Tibial nerve (tissue), 4 donors: ENCODE measurements around the gene DNAJB6. TPM values are rescaled to one million over a fixed set of nuclear protein-coding genes. Genes with fewer than 3 reads are reported as not detected.
A peak's percentile ranks its signal among the peaks of the same experiment; 100 is the strongest.

Experiments used
- DNase-seq, 2 donors: peaks; one replicate each; pipeline ENCODE4 v3.0.0-alpha.2; 2019; ENCODE audit warnings: low spot score in 2 of 2
- H3K27ac ChIP-seq, 4 donors: fragments of 200-600 bp; sonication (generic) in 3 of 4; one replicate each; pipeline ENCODE4 v1.5.1; 2017 to 2019; ENCODE audit warnings: mild to moderate bottlenecking in 1 of 4
- H3K27me3 ChIP-seq, 2 donors: fragments of 200-600 bp; sonication (generic) in 1 of 2; one replicate each; pipeline versions ENCODE4 v1.5.1 to v1.6.0; 2017 to 2019
- H3K36me3 ChIP-seq, 3 donors: fragments of 200-600 bp; sonication (generic); one replicate each; pipeline ENCODE4 v1.5.1; 2018 to 2019
- H3K4me1 ChIP-seq, 4 donors: fragments of 200-600 bp; sonication (generic) in 3 of 4; one replicate each; pipeline ENCODE4 v1.5.1; 2017 to 2019
- H3K4me3 ChIP-seq, 4 donors: fragments of 200-600 bp; sonication (generic) in 3 of 4; one replicate each; pipeline ENCODE4 v1.5.1; 2017 to 2019; ENCODE audit warnings: mild to moderate bottlenecking in 1 of 4, moderate library complexity in 1 of 4
- H3K9me3 ChIP-seq, 4 donors: fragments of 200-600 bp; sonication (generic) in 3 of 4; one replicate each; pipeline ENCODE4 v1.5.1; 2017 to 2019
- CTCF ChIP-seq, 5 experiments: fragments of 200-600 bp in 3 of 5; fragments of 450-650 bp in 2 of 5; sonication (generic) in 3 of 5; IDR thresholded peaks; one replicate each; pipeline ENCODE4 v1.5.1; 2016 to 2019; ENCODE audit warnings: antibody characterized with exemption in 5 of 5, mild to moderate bottlenecking in 3 of 5, moderate library complexity in 2 of 5
- EP300 ChIP-seq, 2 donors: sonication (generic); formaldehyde crosslinking; IDR thresholded peaks; one replicate each; pipeline ENCODE4 v1.6.1; 2017; ENCODE audit warnings: antibody characterized with exemption in 2 of 2, mild to moderate bottlenecking in 1 of 2
- POLR2A ChIP-seq, 2 donors: fragments of 450-650 bp; IDR thresholded peaks; one replicate each; pipeline ENCODE4 v1.6.1; 2017; ENCODE audit warnings: antibody characterized with exemption in 2 of 2, mild to moderate bottlenecking in 2 of 2, moderate library complexity in 2 of 2
- WGBS, 2 donors: methylation state at CpG; one replicate each; pipeline ENCODE4 v1.1.5; 2018; 5-methylcytosine and 5-hydroxymethylcytosine counted together
- total RNA-seq, 4 donors: library from RNA; depleted of rRNA; stranded (reverse); fragments of >200 nt; gene quantifications; one replicate each; pipeline ENCODE4 v1.1.0, GENCODE V29; 2016

Gene DNAJB6
- 100 to 1,000 TPM in 2 of 4 donors, 10 to 100 TPM in 2; 85.5 to 106 (median 96.9) TPM for total RNA-seq

GRCh38 chr7:157336383-157337315 is at the start of gene DNAJB6:
Gene DNAJB6 (plus strand): TSS chr7:157337004. CDS start chr7:157358573, 21,569 bp downstream.
- Histone ChIP-seq H3K9me3 (no peaks in the 10 kb centered on the region), H3K4me1 (peaks cover 0 to 45% (median 19%) of the 10 kb centered on the region in 4 donors), H3K36me3 (no peaks in the 10 kb centered on the region), H3K4me3 (peak within 1 kb of the TSS; percentile 70 to 93 (median 88)), H3K27ac (peak within 1 kb of the TSS; percentile 95 to 100 (median 98)), H3K27me3 (no peaks in the 10 kb centered on the region)
- 1% methylated on average over 60 to 74 of the region's 114 CpGs for WGBS, 2 donors
- DNase-seq, result peak; percentile 90 to 93
- peak; percentile 99 for TF ChIP-seq EP300 (IDR thresholded peaks at IDR 0.05)
- peak; percentile 92 to 99 for TF ChIP-seq POLR2A (IDR thresholded peaks at IDR 0.05)
- TF ChIP-seq CTCF (IDR thresholded peaks at IDR 0.05), result peak in 2 of 5 experiments; percentile 11 to 30

GRCh38 chr7:157291404-157292080 is 45.3 kb upstream of the DNAJB6 start:
- 78 to 81% methylated on average over 25 to 29 of the region's 29 CpGs for WGBS, 2 donors
- Histone ChIP-seq H3K4me1 (peaks cover 0 to 4% (median 0%) of the 10 kb centered on the region in 4 donors), H3K4me3 (no peak overlapping the region), H3K27me3 (no peaks in the 10 kb centered on the region), H3K27ac (no peak overlapping the region), H3K36me3 (no peaks in the 10 kb centered on the region), H3K9me3 (no peaks in the 10 kb centered on the region)
- no peak for TF ChIP-seq CTCF (IDR thresholded peaks at IDR 0.05)
- DNase-seq, result no peak

GRCh38 chr7:157292258-157292657 is 44.5 kb upstream of the DNAJB6 start:
- Histone ChIP-seq H3K36me3 (no peaks in the 10 kb centered on the region), H3K27ac (no peak overlapping the region), H3K4me3 (no peak overlapping the region), H3K9me3 (no peaks in the 10 kb centered on the region), H3K27me3 (no peaks in the 10 kb centered on the region), H3K4me1 (peaks cover 0 to 4% (median 0%) of the 10 kb centered on the region in 4 donors)
- WGBS, 2 donors, result 89 to 91% methylated on average over 9 of the region's 9 CpGs
- DNase-seq, result no peak
- no peak for TF ChIP-seq POLR2A (IDR thresholded peaks at IDR 0.05)
- TF ChIP-seq CTCF (IDR thresholded peaks at IDR 0.05), result no peak
- no peak for TF ChIP-seq EP300 (IDR thresholded peaks at IDR 0.05)

GRCh38 chr7:157292770-157293412 is 43.9 kb upstream of the DNAJB6 start:
- WGBS, 2 donors, result 62 to 64% methylated on average over 11 to 24 of the region's 32 CpGs
- no peaks in the 10 kb centered on the region for H3K27me3 ChIP-seq

More at GRCh38 chr7:157292770-157293412, 43.9 kb upstream of the DNAJB6 start:
- H3K36me3 ChIP-seq, result no peaks in the 10 kb centered on the region
- no peak overlapping the region for H3K27ac ChIP-seq
- no peak overlapping the region for H3K4me3 ChIP-seq
- H3K4me1 ChIP-seq, result peaks cover 0 to 4% (median 0%) of the 10 kb centered on the region in 4 donors
- H3K9me3 ChIP-seq, result no peaks in the 10 kb centered on the region
- no peak for DNase-seq
- TF ChIP-seq CTCF (IDR thresholded peaks at IDR 0.05) (no peak), EP300 (IDR thresholded peaks at IDR 0.05) (no peak), POLR2A (IDR thresholded peaks at IDR 0.05) (no peak)
